Measurements from ENCODE around the gene TH. TPM values are rescaled to one million over a fixed set of nuclear protein-coding genes. Genes with fewer than 3 reads are reported as not detected.

Gene TH
- total RNA-seq, 1 experiment from 2014 or later: not detected

DNA sequence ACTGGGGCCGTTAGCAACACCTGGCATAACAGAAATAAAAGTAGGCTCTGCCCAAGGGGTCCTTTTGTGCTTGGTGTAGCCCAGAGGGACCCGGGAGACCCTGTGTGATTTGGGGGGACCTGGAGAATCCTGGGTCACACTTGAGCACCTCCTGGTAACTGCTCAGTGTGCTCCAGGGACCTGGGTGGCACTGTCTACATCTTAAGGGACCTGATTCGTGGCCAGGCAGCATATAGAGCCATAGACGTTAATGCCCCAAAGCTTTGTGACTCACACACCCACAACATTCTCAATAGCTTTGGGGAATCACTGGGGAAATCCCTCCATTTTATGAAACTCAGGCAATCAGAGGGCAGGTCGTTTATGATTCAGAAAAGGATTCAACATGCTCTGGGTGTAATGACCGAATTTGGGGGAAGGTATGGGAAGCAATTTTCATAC is 28.8 kb downstream of the TH start:
- ChIA-PET CTCF (interaction anchor here (1.1 kb wide), 1 partner anchor 104 kb away, joined by 3 read pairs; no protein-coding TSS in a partner anchor), POLR2A (no interaction called here)
- no peak overlapping the region for H3K4me3 ChIP-seq (ENCODE audit: low read depth in 2 of 2, low read length in 2 of 2)
- DNase-seq (ENCODE audit: low read depth, low spot score) (no peak), ATAC-seq (peak; percentile 38; the same call in 1 of the 2 replicates)
- no TSS peak for BruUV-seq (replicated peaks)
- peaks cover 3% of the 10 kb centered on the region; the same call in 1 of the 2 replicates for H3K36me3 ChIP-seq (ENCODE audit: control insufficient read depth, insufficient read depth, low read length)
- in situ Hi-C loops (cut with HindIII; ENCODE audit: low pct_unique_long_range_greater_than_20kb, low sequenced_read_pairs) (loop anchor here (10.0 kb wide), 1 partner anchor 48 kb away; no protein-coding TSS in a partner anchor), intact Hi-C loops (cut with micrococcal nuclease; ENCODE audit: unreplicated experiment) (no loop called here)
- H3K27ac ChIP-seq (ENCODE audit: low read length): no peak overlapping the region
- TF ChIP-seq POLR2AphosphoS5 (IDR thresholded peaks at IDR 0.05; ENCODE audit: low read depth, low read length): no peak
- no peak for TF ChIP-seq SIN3A (IDR thresholded peaks at IDR 0.05; ENCODE audit: borderline replicate concordance, insufficient read depth, low read depth, low read length)
- TF ChIP-seq TCF7L2 (IDR thresholded peaks at IDR 0.05; ENCODE audit: low read depth, low read length): no peak
- TF ChIP-seq, protein P1, sequence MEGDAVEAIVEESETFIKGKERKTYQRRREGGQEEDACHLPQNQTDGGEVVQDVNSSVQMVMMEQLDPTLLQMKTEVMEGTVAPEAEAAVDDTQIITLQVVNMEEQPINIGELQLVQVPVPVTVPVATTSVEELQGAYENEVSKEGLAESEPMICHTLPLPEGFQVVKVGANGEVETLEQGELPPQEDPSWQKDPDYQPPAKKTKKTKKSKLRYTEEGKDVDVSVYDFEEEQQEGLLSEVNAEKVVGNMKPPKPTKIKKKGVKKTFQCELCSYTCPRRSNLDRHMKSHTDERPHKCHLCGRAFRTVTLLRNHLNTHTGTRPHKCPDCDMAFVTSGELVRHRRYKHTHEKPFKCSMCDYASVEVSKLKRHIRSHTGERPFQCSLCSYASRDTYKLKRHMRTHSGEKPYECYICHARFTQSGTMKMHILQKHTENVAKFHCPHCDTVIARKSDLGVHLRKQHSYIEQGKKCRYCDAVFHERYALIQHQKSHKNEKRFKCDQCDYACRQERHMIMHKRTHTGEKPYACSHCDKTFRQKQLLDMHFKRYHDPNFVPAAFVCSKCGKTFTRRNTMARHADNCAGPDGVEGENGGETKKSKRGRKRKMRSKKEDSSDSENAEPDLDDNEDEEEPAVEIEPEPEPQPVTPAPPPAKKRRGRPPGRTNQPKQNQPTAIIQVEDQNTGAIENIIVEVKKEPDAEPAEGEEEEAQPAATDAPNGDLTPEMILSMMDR (IDR thresholded peaks at IDR 0.05): no peak
- TF ChIP-seq, protein P2, sequence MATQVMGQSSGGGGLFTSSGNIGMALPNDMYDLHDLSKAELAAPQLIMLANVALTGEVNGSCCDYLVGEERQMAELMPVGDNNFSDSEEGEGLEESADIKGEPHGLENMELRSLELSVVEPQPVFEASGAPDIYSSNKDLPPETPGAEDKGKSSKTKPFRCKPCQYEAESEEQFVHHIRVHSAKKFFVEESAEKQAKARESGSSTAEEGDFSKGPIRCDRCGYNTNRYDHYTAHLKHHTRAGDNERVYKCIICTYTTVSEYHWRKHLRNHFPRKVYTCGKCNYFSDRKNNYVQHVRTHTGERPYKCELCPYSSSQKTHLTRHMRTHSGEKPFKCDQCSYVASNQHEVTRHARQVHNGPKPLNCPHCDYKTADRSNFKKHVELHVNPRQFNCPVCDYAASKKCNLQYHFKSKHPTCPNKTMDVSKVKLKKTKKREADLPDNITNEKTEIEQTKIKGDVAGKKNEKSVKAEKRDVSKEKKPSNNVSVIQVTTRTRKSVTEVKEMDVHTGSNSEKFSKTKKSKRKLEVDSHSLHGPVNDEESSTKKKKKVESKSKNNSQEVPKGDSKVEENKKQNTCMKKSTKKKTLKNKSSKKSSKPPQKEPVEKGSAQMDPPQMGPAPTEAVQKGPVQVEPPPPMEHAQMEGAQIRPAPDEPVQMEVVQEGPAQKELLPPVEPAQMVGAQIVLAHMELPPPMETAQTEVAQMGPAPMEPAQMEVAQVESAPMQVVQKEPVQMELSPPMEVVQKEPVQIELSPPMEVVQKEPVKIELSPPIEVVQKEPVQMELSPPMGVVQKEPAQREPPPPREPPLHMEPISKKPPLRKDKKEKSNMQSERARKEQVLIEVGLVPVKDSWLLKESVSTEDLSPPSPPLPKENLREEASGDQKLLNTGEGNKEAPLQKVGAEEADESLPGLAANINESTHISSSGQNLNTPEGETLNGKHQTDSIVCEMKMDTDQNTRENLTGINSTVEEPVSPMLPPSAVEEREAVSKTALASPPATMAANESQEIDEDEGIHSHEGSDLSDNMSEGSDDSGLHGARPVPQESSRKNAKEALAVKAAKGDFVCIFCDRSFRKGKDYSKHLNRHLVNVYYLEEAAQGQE (IDR thresholded peaks at IDR 0.05; ENCODE audit: insufficient read depth in 1 of 2, low read depth in 2 of 2, low read length in 1 of 2): no peak
- peaks cover 11% of the 10 kb centered on the region for H3K4me1 ChIP-seq (ENCODE audit: control insufficient read depth, insufficient read depth, low read length)
- no peaks in the 10 kb centered on the region for H3K9me3 ChIP-seq (ENCODE audit: control insufficient read depth, insufficient read depth, low read depth, low read length)
- H3K27me3 ChIP-seq (ENCODE audit: control insufficient read depth, insufficient read depth, low read length): peaks cover 55% of the 10 kb centered on the region

DNA sequence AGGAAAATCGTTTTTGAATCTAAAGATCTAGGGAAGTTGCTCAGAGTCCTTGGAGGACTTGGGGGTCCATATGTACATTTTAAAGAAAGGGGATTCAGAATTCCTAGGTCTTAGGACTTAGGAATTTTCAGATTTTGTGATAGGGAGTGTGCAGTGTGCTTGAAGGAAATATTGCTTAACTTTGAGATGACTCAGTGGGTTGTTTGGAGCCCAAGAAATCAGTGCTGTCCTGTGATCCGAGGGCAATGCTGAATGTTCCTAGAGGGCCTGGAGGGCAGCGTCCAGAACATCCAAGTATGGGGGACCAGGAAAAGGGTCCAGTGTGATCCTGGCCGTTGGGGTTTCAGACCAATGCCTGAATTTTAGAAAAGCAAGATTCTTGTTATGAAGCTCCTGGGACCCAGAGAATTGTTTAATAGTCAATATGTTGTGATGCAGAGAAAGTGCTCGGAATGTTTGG is 29.3 kb downstream of the TH start:
- TF ChIP-seq SIN3A (IDR thresholded peaks at IDR 0.05; ENCODE audit: borderline replicate concordance, insufficient read depth, low read depth, low read length) (no peak), TCF7L2 (IDR thresholded peaks at IDR 0.05; ENCODE audit: low read depth, low read length) (no peak), POLR2AphosphoS5 (IDR thresholded peaks at IDR 0.05; ENCODE audit: low read depth, low read length) (no peak)
- TF ChIP-seq, protein P1 (IDR thresholded peaks at IDR 0.05): no peak
- TF ChIP-seq, protein P2 (IDR thresholded peaks at IDR 0.05; ENCODE audit: insufficient read depth in 1 of 2, low read depth in 2 of 2, low read length in 1 of 2): no peak
- Histone ChIP-seq H3K4me1 (ENCODE audit: control insufficient read depth, insufficient read depth, low read length) (peaks cover 13% of the 10 kb centered on the region), H3K4me3 (ENCODE audit: low read depth in 2 of 2, low read length in 2 of 2) (no peak overlapping the region), H3K9me3 (ENCODE audit: control insufficient read depth, insufficient read depth, low read depth, low read length) (no peaks in the 10 kb centered on the region), H3K27ac (ENCODE audit: low read length) (no peak overlapping the region), H3K36me3 (ENCODE audit: control insufficient read depth, insufficient read depth, low read length) (peaks cover 3% of the 10 kb centered on the region; the same call in 1 of the 2 replicates), H3K27me3 (ENCODE audit: control insufficient read depth, insufficient read depth, low read length) (peaks cover 55% of the 10 kb centered on the region)
- ATAC-seq: no peak
- DNase-seq (ENCODE audit: low read depth, low spot score): no peak
- POLR2A ChIA-PET: interaction anchor here (0.6 kb wide), 1 partner anchor 392 kb away, joined by 3 read pairs; no protein-coding TSS in a partner anchor
- intact Hi-C loops (cut with micrococcal nuclease; ENCODE audit: unreplicated experiment): no loop called here
- BruUV-seq (replicated peaks): no TSS peak
- in situ Hi-C loops (cut with HindIII; ENCODE audit: low pct_unique_long_range_greater_than_20kb, low sequenced_read_pairs): loop anchor here (10.0 kb wide), 1 partner anchor 48 kb away; no protein-coding TSS in a partner anchor
- CTCF ChIA-PET: interaction anchor here (2.6 kb wide), 1 partner anchor 9 kb away, joined by 16 read pairs; no protein-coding TSS in a partner anchor

All from Panc1 (cell line).